HG02943 (cell line): ENCODE measurements around the gene PMPCA.

Experiments
- ATAC-seq: cut with Tn5 transposase; IDR thresholded peaks from one replicate; pipeline ENCODE4 v1.9.1; 2021; ENCODE audit warnings: mild to moderate bottlenecking, low read depth, moderate library complexity; ENCODE audit not compliant: unreplicated experiment

PMPCA gene

GRCh38 chr9:136410500-136411287 is at the start of gene PMPCA, which contains the start of gene ENTR1:
PMPCA (plus strand) TSS chr9:136410658; CDS start chr9:136410669, 11 bp downstream.
ENTR1 (minus strand) TSS chr9:136410614; CDS start chr9:136410397, 217 bp downstream.
- ATAC-seq: peak; percentile 62

GRCh38 chr9:136361047-136361753 is 49.3 kb upstream of the PMPCA start:
- ATAC-seq: no peak

- ATAC-seq: no peak
Measured at GRCh38 chr9:136361754-136362449, 48.6 kb upstream of the PMPCA start.

GRCh38 chr9:136362450-136362784 is 48.0 kb upstream of the PMPCA start:
- ATAC-seq: no peak

- peak; percentile 63 for ATAC-seq
Measured at GRCh38 chr9:136363106-136363948, 47.1 kb upstream of the PMPCA start, which contains the start of gene DNLZ. DNLZ (minus strand) TSS chr9:136363744; CDS start chr9:136363714, 30 bp downstream.

GRCh38 chr9:136363949-136364748 is 46.3 kb upstream of the PMPCA start:
- ATAC-seq: no peak

GRCh38 chr9:136364942-136365774 is 45.3 kb upstream of the PMPCA start:
- ATAC-seq: no peak

GRCh38 chr9:136365775-136366222 is 44.7 kb upstream of the PMPCA start:
- no peak for ATAC-seq

- ATAC-seq: no peak
Measured at GRCh38 chr9:136366826-136367225, 43.6 kb upstream of the PMPCA start.

GRCh38 chr9:136367296-136368145 is 42.9 kb upstream of the PMPCA start:
- no peak for ATAC-seq

GRCh38 chr9:136368190-136368589 is 42.3 kb upstream of the PMPCA start:
- no peak for ATAC-seq

- ATAC-seq: no peak
Measured at GRCh38 chr9:136370037-136370436, 40.4 kb upstream of the PMPCA start.

- ATAC-seq: no peak
Measured at GRCh38 chr9:136370687-136371532, 39.5 kb upstream of the PMPCA start.

- ATAC-seq: no peak
Measured at GRCh38 chr9:136371533-136371880, 39.0 kb upstream of the PMPCA start.

- no peak for ATAC-seq
Measured at GRCh38 chr9:136372006-136372405, 38.5 kb upstream of the PMPCA start.

GRCh38 chr9:136372561-136373299 is 37.7 kb upstream of the PMPCA start:
- ATAC-seq: no peak
